COLO668 (cell line): Measurements from ENCODE around the gene WNT16.
"Not testable (repeated sequence)": the region's sequence is repeated elsewhere in the genome, so short reads cannot be mapped to it uniquely, and the experiment has no call there.

Experiments used
- DNase-seq: peaks from one replicate; lab custom pipeline; 2025; ENCODE audit not compliant: unreplicated experiment; lab: John Stamatoyannopoulos, UW

Gene WNT16, protein sequence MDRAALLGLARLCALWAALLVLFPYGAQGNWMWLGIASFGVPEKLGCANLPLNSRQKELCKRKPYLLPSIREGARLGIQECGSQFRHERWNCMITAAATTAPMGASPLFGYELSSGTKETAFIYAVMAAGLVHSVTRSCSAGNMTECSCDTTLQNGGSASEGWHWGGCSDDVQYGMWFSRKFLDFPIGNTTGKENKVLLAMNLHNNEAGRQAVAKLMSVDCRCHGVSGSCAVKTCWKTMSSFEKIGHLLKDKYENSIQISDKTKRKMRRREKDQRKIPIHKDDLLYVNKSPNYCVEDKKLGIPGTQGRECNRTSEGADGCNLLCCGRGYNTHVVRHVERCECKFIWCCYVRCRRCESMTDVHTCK

DNA sequence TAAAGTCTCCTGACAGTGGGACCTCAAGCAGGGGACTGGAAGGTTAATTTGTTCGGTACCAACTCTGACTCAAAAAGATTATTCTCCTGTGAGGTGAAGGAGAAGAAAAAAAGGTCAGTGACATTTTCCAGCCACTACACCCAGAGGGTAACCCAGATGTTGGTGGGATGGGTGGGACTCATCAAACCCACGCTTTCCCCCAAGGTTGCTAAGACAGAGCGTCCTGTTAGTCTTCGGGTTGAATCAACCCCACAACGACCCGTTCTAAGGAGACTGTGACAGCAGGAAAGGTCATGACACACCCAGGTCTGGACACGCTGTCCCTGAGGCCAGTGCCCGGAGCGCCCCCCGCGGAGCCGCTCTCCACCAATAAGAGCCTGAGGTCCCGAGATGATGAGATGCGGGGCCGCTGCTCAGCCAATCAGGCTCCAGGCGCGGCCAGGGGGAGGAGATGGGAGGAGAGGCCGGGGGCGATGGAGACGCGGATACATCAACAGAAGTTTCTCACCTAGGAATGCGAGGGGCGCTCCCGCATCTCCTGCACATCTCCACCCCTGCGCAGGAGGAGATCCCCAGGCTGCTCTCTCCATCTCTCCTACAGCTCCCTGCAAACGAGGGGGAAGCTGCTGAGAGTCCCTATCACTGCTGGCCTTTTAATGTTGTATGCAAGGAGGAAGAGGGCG is at the start of gene WNT16:
WNT16 (plus strand) TSS at position 493 of the 683 bp plus-strand sequence. CDS start 293 bp downstream, outside the sequence.
- DNase-seq = no peak

DNA sequence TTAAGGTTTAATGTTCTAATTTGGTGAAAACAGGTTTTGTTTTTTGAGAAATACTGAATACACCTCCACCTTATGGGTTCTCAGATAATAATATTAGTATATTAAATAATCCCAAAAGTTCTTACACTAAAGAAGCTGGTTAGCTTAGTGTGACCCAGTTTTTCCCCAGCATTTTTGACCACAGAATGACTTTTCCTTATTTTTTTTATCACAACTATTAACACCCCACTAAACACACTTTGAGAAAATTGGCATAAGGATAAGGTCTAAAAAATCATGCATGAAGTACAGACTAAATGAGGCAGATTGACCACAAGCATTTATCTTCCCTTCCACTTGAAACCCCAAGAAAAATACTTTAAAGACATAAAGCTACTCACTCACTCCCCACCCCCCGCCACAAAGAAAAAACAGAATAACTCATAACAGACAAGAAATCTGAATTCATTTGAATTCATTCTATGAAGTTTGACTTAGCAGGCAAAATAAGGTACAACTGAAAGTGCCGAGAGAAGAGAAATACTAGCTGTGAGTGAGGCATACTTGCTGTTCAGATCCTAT is 49.7 kb upstream of the WNT16 start:
- no peak for DNase-seq

DNA sequence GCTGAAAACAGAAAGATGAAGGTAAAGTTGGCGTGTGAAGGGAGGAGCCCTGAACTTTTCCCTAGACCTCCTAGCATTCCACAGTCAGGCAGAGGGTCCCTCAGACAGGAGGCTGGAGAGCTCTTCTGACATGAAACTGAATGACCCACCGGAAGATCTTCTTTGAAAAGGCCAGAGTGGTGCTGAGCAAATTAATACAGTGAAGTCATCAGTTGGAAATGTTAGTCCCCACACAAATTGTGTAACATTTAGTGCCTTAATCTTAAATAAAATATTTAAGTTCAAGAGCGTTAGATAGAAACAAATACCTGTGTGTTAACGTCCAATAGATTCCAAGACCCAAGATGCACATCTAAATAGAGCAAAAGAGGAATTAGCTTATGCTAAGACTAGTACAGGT is 49.0 kb upstream of the WNT16 start:
- no peak for DNase-seq

DNA sequence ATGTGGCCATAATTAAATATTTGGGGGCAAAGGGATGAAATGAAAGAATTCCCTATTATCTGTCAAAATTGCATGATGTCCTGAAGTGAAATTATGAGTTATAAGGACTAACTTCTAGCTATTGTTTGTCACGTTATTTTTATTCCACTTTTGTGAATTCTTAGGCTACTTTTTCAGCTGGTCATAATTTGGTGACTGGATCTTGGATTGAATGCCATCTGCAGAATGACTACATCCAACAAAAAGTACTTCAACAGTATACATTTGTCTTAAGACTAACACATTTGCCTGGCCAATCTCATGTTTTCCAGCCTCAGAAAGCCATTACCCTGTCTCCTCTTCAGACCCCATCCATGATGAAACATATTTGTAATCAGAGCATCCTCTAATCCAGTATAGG is 48.1 kb upstream of the WNT16 start:
- DNase-seq = no peak

DNA sequence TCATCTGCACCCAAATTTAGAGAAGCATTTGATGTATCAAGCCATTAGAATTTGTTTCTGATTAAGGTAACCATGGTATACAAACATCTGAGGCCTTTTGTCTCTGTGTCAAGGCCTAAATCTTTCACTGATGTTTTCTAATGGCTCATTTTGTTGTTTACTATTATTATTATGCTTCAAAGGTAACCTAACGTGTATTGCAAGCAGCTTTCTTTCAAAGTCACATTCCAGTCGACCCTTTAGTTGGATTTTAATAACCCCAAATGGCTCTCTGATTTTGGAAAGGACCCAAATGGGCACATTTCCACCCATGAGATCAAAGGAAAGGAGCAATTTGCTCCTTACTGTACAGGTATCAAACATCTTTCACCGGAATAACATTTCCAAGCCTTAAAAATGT is 46.7 kb upstream of the WNT16 start:
- DNase-seq = no peak

DNA sequence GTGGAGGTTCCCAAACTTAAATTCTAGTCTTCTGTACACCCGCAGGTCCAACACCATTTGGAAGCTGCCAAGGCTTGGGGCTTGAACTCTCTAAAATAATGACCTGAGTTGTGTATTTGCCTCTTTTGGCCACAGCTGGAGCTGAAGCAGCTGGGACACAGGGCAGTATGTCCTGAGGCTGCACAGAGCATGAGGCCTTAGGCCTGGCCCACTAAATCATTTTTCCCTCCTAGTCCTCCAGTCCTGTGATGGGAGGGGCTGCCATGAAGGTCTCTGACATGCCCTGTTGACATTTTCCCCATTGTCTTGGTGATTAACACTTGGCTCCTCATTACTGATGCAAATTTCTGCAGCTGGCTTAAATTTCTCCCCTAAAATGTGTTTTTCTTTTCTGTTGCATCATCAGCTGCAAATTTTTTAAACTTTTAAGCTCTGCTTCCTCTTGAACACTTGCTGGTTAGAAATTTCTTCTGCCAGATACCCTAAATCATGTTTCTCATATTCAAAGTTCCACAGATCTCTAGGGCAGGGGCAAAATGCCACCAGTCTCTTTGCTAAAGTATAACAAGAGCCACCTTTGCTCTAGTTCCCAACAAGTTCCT is 43.6 kb upstream of the WNT16 start:
- DNase-seq = no peak

DNA sequence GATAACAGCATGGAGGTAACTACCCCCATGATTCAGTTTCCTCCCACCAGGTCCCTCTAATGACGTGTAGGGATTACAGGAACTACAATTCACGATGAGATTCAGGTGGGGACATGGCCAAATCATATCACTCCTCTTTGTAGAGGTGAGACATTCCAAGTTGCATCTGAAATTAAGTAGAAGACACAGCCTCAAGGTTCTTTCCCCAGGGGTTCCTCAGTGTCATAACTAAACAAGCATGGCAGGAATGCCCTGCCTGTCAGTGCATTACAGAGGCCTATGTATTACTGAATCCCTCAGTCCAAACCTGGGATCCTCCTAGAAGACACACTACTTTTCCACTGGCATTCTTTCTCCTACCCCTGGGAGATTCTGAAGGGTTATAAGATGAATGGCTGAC is 42.6 kb upstream of the WNT16 start:
- DNase-seq = no peak

DNA sequence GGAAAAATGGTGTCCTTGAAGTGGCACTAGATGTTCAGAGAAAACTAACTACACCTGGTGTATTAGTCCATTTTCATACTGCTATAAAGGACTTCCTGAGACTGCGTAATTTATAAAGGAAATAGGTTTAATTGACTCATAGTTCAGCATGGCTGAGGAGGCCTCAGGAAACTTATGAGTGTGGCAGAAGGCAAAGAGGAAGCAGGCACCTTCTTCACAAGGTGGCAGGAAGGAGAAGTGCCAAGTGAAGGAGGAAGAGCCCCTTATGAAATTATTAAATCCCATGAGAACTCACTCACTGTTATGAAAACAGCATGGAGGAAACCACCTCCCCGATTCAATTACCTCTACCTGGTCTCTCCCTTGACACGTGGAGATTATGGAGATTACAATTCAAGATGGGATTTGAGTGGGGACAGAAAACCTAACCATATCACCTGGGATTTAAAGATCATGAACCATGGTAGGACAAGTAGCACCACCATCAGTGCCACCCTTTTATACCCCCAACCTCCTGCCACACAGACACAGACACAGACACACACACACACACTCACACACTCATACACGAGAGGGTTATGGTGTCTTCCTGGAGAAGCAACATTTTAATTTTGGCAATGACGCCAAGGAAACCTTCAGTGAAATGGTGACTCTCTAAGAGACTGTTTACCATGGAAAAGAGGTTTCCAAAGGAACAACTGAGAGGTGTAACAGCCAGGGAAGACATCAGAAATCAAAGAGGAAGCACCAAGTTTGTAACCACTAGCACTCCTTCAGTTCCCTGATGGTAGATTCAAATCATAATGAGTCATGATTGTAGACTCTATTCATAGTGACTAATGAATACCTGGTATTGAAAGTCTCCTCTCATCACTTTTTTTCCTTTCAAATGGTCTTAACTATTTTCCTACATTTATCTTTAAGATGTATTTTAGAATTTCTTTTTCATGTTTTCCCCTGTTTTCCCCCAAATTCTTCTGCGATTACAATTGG is 41.8 kb upstream of the WNT16 start:
- no peak for DNase-seq

DNA sequence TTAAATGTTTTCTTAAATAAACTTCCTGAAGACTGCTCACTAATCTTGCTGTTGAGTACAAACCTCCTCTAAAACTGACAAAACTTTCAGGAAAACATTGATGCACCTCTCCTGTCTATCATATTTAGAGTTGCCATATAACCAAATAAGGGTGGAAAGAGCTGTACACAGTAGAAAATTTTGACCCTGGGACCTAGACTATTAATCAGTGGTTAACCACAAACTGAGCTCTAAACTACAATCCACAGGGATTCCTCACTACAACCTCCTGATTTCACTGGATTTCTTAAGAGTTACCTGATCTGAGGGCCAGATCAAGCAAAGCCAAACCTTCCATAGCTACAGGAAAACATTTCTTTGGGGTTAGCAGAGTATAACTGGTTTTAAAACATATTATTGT is 39.9 kb upstream of the WNT16 start:
- no peak for DNase-seq

DNA sequence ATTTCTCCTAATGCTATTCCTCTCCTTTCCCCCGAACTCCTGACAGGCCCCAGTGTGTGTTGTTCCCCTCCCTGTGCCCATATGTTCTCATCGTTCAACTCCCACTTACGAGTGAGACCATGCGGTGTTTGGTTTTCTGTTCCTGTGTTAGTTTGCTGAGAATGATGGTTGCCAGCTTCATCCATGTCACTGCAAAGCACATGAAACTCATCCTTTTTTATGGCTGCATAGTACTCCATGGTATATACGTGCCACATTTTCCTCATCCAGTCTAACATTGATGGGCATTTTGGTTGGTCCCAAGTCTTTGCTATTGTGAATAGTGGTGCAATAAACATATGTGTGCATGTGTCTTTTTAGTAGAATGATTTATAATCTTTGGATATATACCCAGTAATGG is 38.9 kb upstream of the WNT16 start:
- not testable (repeated sequence) for DNase-seq

DNA sequence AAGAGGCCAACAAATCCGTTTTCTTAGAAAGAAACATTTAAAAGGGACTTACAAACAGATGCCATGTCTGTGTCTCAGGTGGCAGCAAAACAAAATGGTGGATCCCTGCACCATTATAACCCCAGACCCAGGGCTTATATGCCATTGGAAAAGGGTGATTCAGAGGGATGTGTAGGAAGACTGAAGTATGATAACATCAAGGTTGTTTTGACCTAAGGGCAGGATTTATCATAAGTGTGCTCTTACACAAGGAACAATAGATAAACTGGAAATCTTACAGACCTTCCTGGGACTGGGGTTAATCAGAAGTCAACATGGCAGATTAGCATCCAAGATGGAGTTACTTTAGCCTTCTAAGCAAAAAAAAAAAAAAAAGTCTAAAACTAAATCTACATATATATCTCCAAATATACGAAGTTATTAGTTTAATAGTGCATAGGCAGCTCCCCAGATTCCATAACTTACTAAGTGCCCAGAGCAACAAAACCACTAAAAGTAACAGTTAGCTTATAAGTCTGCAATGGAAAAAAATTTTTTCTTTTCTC is 34.3 kb upstream of the WNT16 start:
- DNase-seq = no peak

DNA sequence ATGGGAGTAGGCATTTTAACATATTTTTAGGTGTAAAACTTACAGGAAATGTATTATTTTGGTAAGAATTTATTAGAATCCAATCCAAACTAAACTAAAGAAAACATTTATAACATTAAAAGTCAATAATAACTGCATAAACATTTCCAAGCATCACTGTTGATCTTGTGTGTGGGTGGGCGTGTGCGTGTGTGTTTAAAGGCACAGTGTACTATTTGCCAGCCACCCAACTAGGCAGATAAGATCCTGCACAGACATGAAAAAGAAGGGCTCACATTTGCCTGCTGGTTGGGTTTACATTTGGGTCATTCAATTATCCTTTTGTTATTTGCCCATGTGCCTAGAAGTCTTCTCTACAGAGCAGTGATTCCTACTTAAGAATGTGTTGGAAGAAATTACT is 31.0 kb upstream of the WNT16 start:
- DNase-seq = no peak

DNA sequence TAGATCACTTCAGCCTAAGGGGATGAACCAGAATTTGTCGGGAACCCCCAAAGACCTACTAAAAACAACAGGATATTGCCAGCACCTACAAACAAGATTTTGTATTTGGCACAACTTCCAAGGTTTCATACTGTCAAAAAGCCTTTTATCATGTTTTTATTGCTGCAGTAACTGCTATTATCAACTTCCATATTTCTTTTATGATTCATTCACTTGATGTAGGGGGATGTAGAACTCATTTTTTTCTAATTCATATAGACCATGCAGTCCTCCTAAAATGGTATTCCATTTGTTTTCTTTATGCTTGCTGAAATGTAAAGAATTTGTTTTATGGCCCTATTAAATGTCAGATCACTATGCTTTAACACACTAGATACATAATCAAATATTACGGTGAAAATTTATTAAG is 30.0 kb upstream of the WNT16 start:
- no peak for DNase-seq

DNA sequence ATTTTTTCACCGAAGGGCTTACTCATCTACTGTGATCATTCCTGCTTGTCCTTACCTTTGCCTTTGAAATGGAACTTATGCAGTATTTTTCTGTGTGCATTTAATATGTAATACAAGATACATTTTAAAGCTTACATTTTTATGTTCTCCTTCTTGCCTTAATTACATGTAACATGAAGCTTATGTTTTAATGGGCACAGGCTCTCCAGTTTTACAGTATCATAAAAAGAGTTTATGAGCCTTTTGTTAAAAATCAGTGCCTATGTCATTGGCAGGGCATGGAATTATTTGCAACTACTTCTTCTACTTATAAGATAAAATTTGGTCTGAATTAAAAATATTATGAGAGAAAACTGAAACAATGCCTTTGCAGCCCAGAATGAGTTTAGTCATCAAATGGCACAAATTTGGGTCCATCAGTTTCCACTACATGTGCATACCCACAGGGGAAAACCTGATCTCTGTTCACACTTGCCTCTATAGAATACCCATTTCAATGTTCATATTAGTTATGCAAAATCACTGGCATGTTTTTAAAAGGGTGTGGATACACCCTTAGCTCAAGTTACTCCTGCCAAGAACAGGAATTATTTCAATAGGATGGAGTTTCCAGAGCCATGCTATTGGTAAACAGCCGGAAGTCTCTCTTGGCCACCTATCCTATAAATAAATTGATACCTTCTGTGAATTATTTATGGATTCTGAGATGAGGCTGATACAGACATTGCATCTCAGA is 27.9 kb upstream of the WNT16 start:
- DNase-seq = no peak

DNA sequence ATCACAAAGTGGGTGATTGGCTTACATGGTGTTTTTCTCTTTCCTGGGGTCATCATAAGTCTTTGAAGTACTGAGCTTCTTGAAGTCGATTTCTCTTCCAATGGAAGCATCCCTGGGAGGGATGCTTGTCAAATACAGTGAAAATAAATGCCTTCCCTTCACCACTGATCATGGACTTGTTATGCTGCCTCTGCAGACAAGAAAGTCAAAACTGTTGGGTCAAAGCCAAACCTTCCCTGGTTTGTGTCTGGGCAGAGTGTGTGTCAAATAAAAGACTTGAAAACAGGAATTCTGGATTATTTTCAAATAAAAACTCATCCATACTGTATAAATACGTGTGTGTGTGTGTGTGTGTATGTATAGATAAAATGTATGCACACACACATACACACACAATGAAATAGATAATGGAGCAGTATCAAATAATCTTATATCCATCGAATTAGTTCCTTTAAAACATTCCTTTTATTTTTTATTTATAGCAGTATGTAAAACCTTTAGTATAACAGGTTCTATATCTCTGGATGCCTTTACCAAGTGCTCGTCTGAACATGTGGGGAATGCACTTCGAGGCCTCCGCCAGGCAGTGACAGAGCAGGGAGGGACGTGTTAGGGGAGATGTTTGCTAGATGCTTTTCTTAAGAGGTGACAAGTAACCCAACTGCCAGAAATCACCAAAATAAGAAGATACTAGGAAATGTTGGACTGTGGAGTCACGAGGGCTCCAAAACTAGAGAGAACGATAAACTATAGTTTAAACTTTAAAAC is 27.2 kb upstream of the WNT16 start:
- DNase-seq = no peak

DNA sequence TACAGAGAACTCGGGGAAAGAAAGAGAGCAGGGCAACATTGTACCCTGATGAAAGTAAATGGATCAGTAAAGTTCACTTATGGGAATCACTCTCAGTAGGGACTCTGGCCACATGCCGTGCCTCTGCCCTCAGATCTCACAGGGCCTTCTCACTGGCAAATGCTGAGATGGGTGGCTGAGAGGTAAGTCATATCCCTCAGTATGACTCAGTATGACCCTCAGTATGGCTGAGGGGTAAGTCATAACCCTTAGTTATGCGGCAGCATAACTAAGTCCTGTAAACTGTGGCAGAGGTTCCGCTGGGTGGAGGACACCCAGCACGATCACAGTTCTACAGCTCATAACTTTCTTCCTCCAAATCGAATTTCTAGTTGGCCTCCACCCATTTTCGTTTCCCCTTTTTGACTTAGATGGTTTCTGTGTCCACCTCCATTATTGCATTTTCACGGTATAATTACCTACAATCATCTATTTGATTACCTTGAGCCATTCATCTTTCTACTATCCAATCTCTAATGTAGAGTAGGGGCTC is 26.5 kb upstream of the WNT16 start:
- no peak for DNase-seq

DNA sequence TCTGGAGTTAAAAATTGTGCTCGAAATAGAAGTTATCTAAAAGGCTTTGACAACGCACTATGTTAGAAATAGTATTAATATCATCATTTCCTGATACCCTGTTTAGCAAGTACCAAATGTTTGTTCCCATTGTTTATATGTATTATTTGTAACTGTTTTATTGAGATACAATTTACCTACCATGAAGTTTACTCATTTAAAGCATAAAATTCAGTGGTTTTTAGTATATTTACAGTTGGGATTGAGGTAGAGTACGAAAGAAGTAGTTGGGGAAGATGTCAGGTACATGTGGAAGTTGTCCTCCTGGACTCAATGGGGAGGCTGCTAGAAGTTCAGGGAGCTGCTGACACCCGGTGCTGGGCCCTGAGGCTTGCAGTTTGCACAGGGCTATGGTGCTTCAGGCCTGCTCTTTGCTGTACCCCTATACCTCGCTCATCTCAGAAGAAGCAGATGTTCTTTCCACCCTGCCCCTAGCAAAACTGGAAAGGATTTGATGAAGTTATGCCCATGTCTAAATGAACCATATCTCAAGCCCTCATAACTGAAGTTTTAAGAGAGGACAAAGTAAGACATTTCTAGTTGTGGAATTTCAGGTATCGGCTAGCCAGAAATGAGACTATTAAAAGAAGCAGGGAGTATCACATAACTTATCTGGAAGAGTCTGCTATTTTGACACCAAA is 25.2 kb upstream of the WNT16 start:
- no peak for DNase-seq

DNA sequence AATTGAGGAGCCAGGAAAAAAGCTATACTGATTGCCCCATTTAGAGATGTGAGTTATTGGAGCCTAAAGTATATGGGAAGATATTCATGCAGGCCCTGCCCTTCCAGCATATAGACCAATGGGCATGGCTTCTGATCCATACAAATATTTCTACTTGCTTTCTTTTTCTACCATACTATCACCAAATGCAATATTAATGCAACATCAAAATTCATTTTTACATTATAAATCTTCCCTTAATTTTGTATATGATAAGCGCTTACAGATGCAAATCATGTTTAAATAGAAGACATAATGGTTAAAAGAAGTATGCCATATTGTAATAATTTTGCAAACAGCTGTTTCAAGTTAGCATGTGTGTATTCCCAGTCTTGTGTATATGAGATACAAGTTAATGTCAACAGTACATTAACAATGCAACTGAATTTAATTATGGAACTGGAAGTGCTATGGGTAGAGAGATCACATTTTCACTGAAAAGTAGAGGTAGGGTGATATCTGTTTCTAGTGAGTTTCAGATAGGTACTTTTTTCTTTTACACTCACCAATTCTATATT is 24.6 kb upstream of the WNT16 start:
- no peak for DNase-seq
